ENCODE data around the gene GINM1. TPM values are rescaled to one million over a fixed set of nuclear protein-coding genes. Genes with fewer than 3 reads are reported as not detected.

Gene GINM1
- total RNA-seq, 1 experiment from 2014 or later, result 27.7 TPM

- intact Hi-C loops (cut with micrococcal nuclease), result no loop called here
- Mint-ChIP-seq H3K9me3 (ENCODE audit: unreplicated experiment) (no peaks in the 10 kb centered on the region), H3K4me1 (ENCODE audit: insufficient read depth, unreplicated experiment) (no peaks in the 10 kb centered on the region), H3K36me3 (ENCODE audit: insufficient read depth, unreplicated experiment) (peaks cover 46% of the 10 kb centered on the region), H3K27ac (ENCODE audit: low read depth, unreplicated experiment) (no peak overlapping the region), H3K27me3 (ENCODE audit: insufficient read depth, unreplicated experiment) (no peaks in the 10 kb centered on the region), H3K4me3 (ENCODE audit: unreplicated experiment) (no peak overlapping the region)
- POLR2A ChIA-PET, result interaction anchor here (1.1 kb wide), 1 partner anchor 19 kb away, joined by 3 read pairs; the partner anchor contains the start of gene KATNA1
- TF ChIP-seq CTCF (IDR thresholded peaks at IDR 0.05; ENCODE audit: unreplicated experiment), result no peak
- BruUV-seq (replicated peaks), result no TSS peak
- CTCF ChIA-PET, result no interaction called here
- no peak for DNase-seq (ENCODE audit: unreplicated experiment)
Measured at GRCh38 chr6:149628875-149629510, 62.8 kb downstream of the GINM1 start.

- no TSS peak for BruUV-seq (replicated peaks)
- POLR2A ChIA-PET, result interaction anchor here (1.1 kb wide), 1 partner anchor 9 kb away, joined by 3 read pairs; no protein-coding TSS in a partner anchor
- Mint-ChIP-seq H3K9me3 (ENCODE audit: unreplicated experiment) (no peaks in the 10 kb centered on the region), H3K27ac (ENCODE audit: low read depth, unreplicated experiment) (no peak overlapping the region), H3K4me3 (ENCODE audit: unreplicated experiment) (no peak overlapping the region), H3K4me1 (ENCODE audit: insufficient read depth, unreplicated experiment) (no peaks in the 10 kb centered on the region), H3K27me3 (ENCODE audit: insufficient read depth, unreplicated experiment) (no peaks in the 10 kb centered on the region), H3K36me3 (ENCODE audit: insufficient read depth, unreplicated experiment) (peaks cover 42% of the 10 kb centered on the region)
- DNase-seq (ENCODE audit: unreplicated experiment), result no peak
- CTCF ChIA-PET, result interaction anchor here (0.6 kb wide), 1 partner anchor 220 kb away, joined by 3 read pairs; no protein-coding TSS in a partner anchor
- intact Hi-C loops (cut with micrococcal nuclease), result no loop called here
- no peak for TF ChIP-seq CTCF (IDR thresholded peaks at IDR 0.05; ENCODE audit: unreplicated experiment)
Measured at GRCh38 chr6:149634315-149634714, 68.1 kb downstream of the GINM1 start.

GRCh38 chr6:149636124-149636523, 69.9 kb downstream of the GINM1 start:
- H3K4me1 Mint-ChIP-seq (ENCODE audit: insufficient read depth, unreplicated experiment), result no peaks in the 10 kb centered on the region
- DNase-seq (ENCODE audit: unreplicated experiment), result peak; percentile 61
- peaks cover 35% of the 10 kb centered on the region for H3K36me3 Mint-ChIP-seq (ENCODE audit: insufficient read depth, unreplicated experiment)
- BruUV-seq (replicated peaks), result no TSS peak
- POLR2A ChIA-PET, result no interaction called here
- H3K27ac Mint-ChIP-seq (ENCODE audit: low read depth, unreplicated experiment), result no peak overlapping the region
- H3K27me3 Mint-ChIP-seq (ENCODE audit: insufficient read depth, unreplicated experiment), result no peaks in the 10 kb centered on the region
- H3K4me3 Mint-ChIP-seq (ENCODE audit: unreplicated experiment), result no peak overlapping the region
- no peaks in the 10 kb centered on the region for H3K9me3 Mint-ChIP-seq (ENCODE audit: unreplicated experiment)
- TF ChIP-seq CTCF (IDR thresholded peaks at IDR 0.05; ENCODE audit: unreplicated experiment), result no peak
- intact Hi-C loops (cut with micrococcal nuclease), result no loop called here
- CTCF ChIA-PET, result interaction anchor here (0.6 kb wide), 1 partner anchor 69 kb away, joined by 3 read pairs; no protein-coding TSS in a partner anchor

Other genes starting within 250 kb of the GINM1 start
- 55.9 and 76.4 TPM in 2 replicates for gene TAB2, start 248.7 kb upstream of the GINM1 start, total RNA-seq (2022)
- gene SUMO4, start 166.1 kb upstream of the GINM1 start, total RNA-seq (2022), result 1.6 and 2.1 TPM in 2 replicates
- gene ZC3H12D, start 81.4 kb upstream of the GINM1 start, total RNA-seq (2022), result 0.29 TPM in 1 of 2 replicates, not detected in the other
- 37.2 and 47.7 TPM in 2 replicates for gene PPIL4, start 20.3 kb upstream of the GINM1 start, total RNA-seq (2022)
- gene KATNA1, start 82.3 kb downstream of the GINM1 start, total RNA-seq (2022), result 23.2 and 25.8 TPM in 2 replicates
- 28.8 and 34.3 TPM in 2 replicates for gene LATS1, start 151.7 kb downstream of the GINM1 start, total RNA-seq (2022)
- gene NUP43, start 180.2 kb downstream of the GINM1 start, total RNA-seq (2022), result 47.8 and 50.5 TPM in 2 replicates
- 117 and 121 TPM in 2 replicates for gene PCMT1, start 183.4 kb downstream of the GINM1 start, total RNA-seq (2022)